A673 (cell line): Measurements from ENCODE around the gene STXBP5. TPM values are rescaled to one million over a fixed set of nuclear protein-coding genes. Genes with fewer than 3 reads are reported as not detected.

Experiments
- BruUV-seq: library from RNA; stranded (reverse); fragments of 400-500 nt; replicated peaks from 2 replicates; lab custom pipeline; 2021; lab: Mats Ljungman, UMichigan
- CTCF ChIA-PET: fragments of 300-600 bp; sonication (Branson Sonifier 250); formaldehyde crosslinking; loops from one replicate; lab custom pipeline; 2022; ENCODE audit warnings: antibody characterized with exemption; lab: Charles Lee
- POLR2A ChIA-PET: fragments of 300-600 bp; sonication (Branson Sonifier 250); formaldehyde crosslinking; loops from one replicate; lab custom pipeline; 2022; ENCODE audit warnings: antibody characterized with exemption; ENCODE audit not compliant: low non-redundant PET; lab: Charles Lee
- DNase-seq: peaks from one replicate; pipeline ENCODE4 v3.0.0-alpha.2; 2015; ENCODE audit warnings: low spot score
- H3K27ac ChIP-seq: fragments of 200-600 bp; sonication (generic); 2 replicates; pipeline ENCODE4 v1.5.1; 2016; ENCODE audit warnings: mixed run types, low read depth, mild to moderate bottlenecking, mixed read lengths, antibody characterized with exemption, low read length; ENCODE audit not compliant: poor library complexity, severe bottlenecking
- H3K27me3 ChIP-seq: fragments of 200-600 bp; sonication (generic); replicated peaks from 2 replicates; pipeline ENCODE4 v1.6.1; 2017; ENCODE audit warnings: mixed run types, low read depth, mild to moderate bottlenecking, mixed read lengths, antibody characterized with exemption, low read length; ENCODE audit not compliant: insufficient read depth, poor library complexity
- H3K36me3 ChIP-seq: fragments of 200-600 bp; sonication (generic); 2 replicates; pipeline ENCODE4 v1.6.1; 2016; ENCODE audit warnings: mixed run types, mild to moderate bottlenecking, mixed read lengths, antibody characterized with exemption, low read length; ENCODE audit not compliant: insufficient read depth, poor library complexity, severe bottlenecking
- H3K4me1 ChIP-seq: fragments of 200-600 bp; sonication (generic); 2 replicates; pipeline ENCODE4 v1.6.1; 2017; ENCODE audit warnings: mixed run types, mild to moderate bottlenecking, mixed read lengths, antibody characterized with exemption, low read length; ENCODE audit not compliant: insufficient read depth, poor library complexity, severe bottlenecking
- H3K4me3 ChIP-seq: fragments of 200-600 bp; sonication (generic); 2 replicates; pipeline ENCODE4 v1.5.1; 2016; ENCODE audit warnings: low read depth, mixed run types, mild to moderate bottlenecking, mixed read lengths, low read length; ENCODE audit not compliant: poor library complexity, severe bottlenecking
- H3K9me3 ChIP-seq: fragments of 200-600 bp; sonication (generic); 2 replicates; pipeline ENCODE4 v1.6.1; 2016; ENCODE audit warnings: mixed run types, low read depth, mild to moderate bottlenecking, mixed read lengths, antibody characterized with exemption, low read length; ENCODE audit not compliant: poor library complexity, severe bottlenecking
- CTCF ChIP-seq: fragments of 300-800, 200-600 bp; sonication (generic); conservative IDR thresholded peaks from 2 replicates; pipeline ENCODE4 v1.5.1; 2017; ENCODE audit warnings: low read depth, mild to moderate bottlenecking, antibody characterized with exemption, low read length, moderate library complexity, mixed read lengths
- EZH2 ChIP-seq: fragments of 200-600 bp; sonication (generic); IDR thresholded peaks from 2 replicates; pipeline ENCODE4 v1.6.1; 2017; ENCODE audit warnings: borderline replicate concordance, low read depth, mild to moderate bottlenecking, mixed read lengths, antibody characterized with exemption, low read length; ENCODE audit not compliant: poor library complexity, severe bottlenecking
- intact Hi-C: fragments of 100-400 bp; cut with micrococcal nuclease; formaldehyde crosslinking; loops from one replicate; pipeline ENCODE4 v1.10.0; 2022; ENCODE audit not compliant: unreplicated experiment
- total RNA-seq: library from RNA; stranded (reverse); gene quantifications from 2 replicates; pipeline ENCODE4 v1.2.3, GENCODE V29; 2021

The STXBP5 gene
- total RNA-seq, 1 experiment from 2014 or later = 14.5 TPM

GRCh38 chr6:147185216-147185615, 19.0 kb upstream of the STXBP5 start:
- Histone ChIP-seq H3K27ac (no peak overlapping the region), H3K4me3 (no peak overlapping the region), H3K9me3 (no peaks in the 10 kb centered on the region), H3K36me3 (no peaks in the 10 kb centered on the region), H3K27me3 (no peaks in the 10 kb centered on the region), H3K4me1 (no peaks in the 10 kb centered on the region)
- BruUV-seq = no TSS peak
- TF ChIP-seq EZH2 = no peak
- TF ChIP-seq CTCF = no peak
- DNase-seq = no peak
- CTCF ChIA-PET = no interaction called here
- POLR2A ChIA-PET = no interaction called here
- intact Hi-C loops = no loop called here

- no TSS peak for BruUV-seq
- no peak for DNase-seq
- Histone ChIP-seq H3K27ac (no peak overlapping the region), H3K4me3 (no peak overlapping the region), H3K36me3 (no peaks in the 10 kb centered on the region), H3K4me1 (no peaks in the 10 kb centered on the region), H3K9me3 (no peaks in the 10 kb centered on the region), H3K27me3 (no peaks in the 10 kb centered on the region)
- POLR2A ChIA-PET = no interaction called here
- TF ChIP-seq CTCF (no peak), EZH2 (no peak)
- CTCF ChIA-PET = no interaction called here
- intact Hi-C loops = no loop called here
These were observed 13.7 kb upstream of the STXBP5 start for GRCh38 chr6:147190556-147190955.

GRCh38 chr6:147192278-147192911, 11.8 kb upstream of the STXBP5 start:
- Histone ChIP-seq H3K4me3 (no peak overlapping the region), H3K27me3 (no peaks in the 10 kb centered on the region), H3K36me3 (no peaks in the 10 kb centered on the region), H3K4me1 (no peaks in the 10 kb centered on the region), H3K27ac (no peak overlapping the region), H3K9me3 (no peaks in the 10 kb centered on the region)
- BruUV-seq = no TSS peak
- intact Hi-C loops = no loop called here
- CTCF ChIA-PET = no interaction called here
- TF ChIP-seq EZH2 (no peak), CTCF (no peak)
- POLR2A ChIA-PET = no interaction called here
- no peak for DNase-seq
